ENCODE results near the gene LARGE1. TPM values are rescaled to one million over a fixed set of nuclear protein-coding genes. Genes with fewer than 3 reads are reported as not detected.

The LARGE1 gene
- total RNA-seq, 1 donor from 2014 or later, result 35.5 TPM

DNA sequence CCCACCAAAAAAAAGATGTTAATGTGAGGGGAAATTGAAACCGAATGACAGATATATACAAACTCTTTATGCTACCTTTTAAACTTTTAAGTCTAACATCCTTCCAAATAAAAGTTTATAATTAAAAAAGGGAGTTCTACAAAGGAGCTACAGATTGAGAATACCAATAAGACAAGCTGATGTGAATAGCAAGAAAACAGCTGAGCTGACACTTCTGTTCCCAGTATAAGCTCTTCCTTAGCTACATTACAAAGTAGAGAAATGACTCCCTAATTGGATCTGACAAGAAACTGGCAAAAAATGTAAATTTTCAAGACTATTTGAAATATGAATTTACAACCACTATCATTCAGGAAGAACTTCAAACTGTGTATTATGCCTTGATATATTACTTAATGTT, 567.5 kb downstream of the LARGE1 start:
- DNase-seq (ENCODE audit: low spot score in 2 of 2), result no peak
- no peak for FAIRE-seq

DNA sequence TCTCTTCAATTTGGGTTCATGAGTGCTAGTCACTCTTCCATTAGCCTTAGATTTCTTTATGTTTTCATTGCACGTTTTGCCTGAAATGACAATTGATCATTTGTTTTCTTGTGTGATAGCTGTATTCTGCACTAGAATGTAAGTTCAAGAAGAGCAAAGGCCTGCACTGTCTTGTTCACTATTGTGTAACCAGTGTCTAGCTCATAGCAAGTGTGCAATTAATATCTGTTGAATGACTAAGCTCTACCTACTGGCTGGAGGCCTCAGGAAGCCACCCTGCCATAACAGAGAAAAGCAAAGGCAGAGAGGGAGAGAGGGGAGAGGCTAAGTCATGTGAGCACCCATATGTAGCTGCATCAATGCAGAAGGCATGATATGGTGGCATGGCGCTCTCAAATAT, 569.3 kb downstream of the LARGE1 start:
- no peak for FAIRE-seq

DNA sequence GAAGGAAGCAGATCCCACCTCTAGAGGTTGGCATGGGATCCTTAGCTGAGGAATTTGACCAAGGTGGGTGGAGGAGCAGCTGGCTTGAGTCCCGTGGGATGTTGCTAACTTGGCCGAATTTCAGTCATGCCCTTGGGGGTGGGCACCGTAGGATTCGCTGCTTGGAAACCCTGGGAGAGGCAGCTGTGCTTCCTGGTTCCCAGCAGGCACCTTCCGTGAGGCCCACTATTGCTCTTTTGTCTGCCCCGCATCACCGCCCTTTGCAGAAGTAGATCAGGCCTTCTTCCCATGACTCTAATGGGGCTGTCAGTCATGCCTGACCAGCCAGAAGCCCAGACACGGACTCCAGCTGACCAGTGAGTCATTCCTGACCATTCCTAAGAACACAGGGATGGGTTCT, 569.8 kb downstream of the LARGE1 start:
- DNase-seq (ENCODE audit: low spot score in 2 of 2), result no peak
- no peak for FAIRE-seq

More for the DNA sequence above, 569.3 kb downstream of the LARGE1 start:
- no peak for DNase-seq (ENCODE audit: low spot score in 2 of 2)

DNA sequence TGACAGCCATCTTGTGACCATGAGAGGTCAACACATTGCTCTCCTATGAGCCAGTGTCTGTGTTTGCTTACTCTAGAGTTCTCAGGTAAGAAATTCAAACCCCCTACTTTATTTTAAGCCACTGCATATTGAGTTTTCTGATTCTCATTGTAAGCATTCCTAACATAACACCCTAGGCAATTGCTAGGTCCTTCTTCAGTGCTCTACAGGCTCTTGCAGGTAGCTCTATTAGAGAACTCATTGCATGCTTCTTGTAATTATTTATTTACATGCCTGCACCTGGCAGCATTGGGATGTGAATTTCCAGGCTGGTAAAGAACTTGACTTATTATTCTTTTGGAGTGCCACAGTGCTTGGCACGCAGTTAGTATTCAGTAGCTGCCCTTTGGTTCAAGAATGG, 573.3 kb downstream of the LARGE1 start:
- FAIRE-seq (no peak), DNase-seq (ENCODE audit: low spot score in 2 of 2) (no peak)

DNA sequence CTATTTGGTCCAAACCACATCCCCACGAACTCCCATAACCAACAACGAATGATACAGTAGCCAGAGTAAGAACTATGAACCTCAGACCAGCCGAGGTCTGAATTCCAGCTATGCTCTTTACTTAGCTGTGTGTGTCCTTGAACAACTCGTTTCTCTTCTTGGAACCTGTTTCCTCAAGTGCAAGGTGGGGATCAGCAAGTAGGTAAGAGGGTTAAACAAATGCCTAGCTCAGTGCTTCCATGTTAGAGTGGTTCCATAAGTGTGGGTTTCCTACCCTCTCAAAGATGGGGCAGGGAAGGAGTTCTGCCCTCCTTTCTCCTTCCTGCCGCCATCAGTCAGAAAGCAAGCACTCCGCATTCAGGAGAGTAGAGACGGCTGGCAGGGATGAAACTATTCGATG, 578.7 kb downstream of the LARGE1 start:
- FAIRE-seq (no peak), DNase-seq (ENCODE audit: low spot score in 2 of 2) (no peak)

DNA sequence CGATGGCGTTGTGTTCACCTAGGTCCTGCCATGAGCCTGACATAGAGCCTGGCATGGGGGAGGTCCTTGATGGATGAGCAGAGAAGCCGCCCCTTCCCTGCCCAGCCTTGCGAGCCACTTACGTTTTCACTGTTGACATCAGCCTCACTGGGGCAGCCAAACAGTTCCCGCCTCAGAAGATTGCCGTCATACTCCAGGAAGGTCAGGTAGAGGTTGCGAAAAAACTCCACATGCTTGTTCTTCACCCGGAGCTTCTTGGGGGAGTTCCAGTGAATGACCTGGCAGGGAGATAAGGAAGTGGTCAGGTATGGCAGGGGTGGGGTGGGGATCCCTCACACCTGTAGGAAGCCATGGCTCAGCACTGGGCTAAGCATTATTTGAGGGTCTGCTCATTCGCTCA, 582.8 kb downstream of the LARGE1 start:
- DNase-seq (ENCODE audit: low spot score in 2 of 2), result no peak
- no peak for FAIRE-seq

DNA sequence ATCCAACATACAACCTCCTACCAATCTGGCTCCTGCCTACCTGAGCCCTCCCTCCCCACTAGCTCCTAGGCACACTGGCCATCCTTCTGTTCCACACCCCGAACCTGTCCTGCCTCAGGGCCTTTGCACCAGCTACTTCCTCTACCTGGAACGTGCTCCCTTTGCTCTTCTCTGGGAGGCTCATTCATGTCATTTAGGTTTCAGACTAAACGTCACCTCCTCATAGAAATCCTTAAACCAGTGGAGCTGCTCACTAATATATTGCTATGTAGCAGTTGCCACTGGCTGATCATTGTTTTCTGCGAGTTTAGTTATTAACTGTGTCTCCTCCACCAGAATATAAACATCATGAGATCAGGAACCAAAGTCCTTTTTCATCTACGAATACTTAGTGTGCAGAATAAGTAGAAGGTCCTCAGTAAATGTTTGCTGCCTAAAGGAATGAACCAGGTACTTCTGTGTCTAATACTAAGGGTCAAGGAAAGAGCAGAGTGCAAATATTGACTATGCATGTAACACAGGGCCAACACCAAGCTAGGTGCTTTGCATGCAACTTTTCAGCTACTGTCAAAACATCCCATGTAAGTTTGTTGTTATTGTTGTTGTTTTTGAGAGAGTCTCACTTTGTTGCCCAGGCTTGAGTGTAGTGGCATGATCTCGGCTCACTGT, 584.5 kb downstream of the LARGE1 start:
- DNase-seq (ENCODE audit: low spot score in 2 of 2) (no peak), FAIRE-seq (no peak)

DNA sequence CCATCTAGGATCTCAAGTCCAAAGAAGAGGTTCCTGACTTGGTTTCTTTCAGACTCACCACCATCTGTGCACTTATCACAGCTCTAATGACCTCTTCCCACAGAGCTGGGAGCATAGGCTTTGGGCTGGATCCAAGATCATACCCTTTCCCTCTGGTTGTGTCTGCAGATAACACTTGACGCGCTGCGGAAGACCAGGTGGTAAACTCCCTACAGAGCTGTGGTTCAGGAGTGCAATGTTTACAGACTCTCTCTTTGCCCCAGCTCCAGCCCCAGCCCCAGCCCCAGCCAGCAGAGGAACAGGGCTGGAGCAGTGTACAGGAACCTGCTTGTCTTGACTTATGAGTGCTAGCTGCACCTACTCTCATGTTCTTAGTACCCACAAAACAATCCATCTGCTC, 587.7 kb downstream of the LARGE1 start:
- DNase-seq (ENCODE audit: low spot score in 2 of 2) (no peak), FAIRE-seq (no peak)

DNA sequence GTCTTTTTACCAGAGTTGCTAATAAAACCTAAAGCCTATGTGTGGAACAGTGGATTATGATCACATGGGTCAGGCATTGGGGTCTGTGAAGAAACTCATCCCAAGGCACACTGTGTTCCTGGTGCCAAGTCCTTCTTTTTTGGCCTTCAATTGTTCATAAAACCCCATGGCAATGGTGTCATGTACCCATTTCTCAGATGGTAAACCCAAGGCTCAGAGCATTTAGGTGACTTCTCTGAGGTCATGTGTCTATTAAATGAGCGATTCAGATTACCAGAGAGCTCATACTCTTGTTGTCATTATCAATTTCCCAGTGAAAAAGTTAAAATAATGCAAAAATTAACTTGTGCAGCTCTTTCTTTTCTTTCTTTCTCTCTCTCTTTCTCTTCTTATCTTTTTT, 589.3 kb downstream of the LARGE1 start:
- FAIRE-seq (no peak), DNase-seq (ENCODE audit: low spot score in 2 of 2) (no peak)

DNA sequence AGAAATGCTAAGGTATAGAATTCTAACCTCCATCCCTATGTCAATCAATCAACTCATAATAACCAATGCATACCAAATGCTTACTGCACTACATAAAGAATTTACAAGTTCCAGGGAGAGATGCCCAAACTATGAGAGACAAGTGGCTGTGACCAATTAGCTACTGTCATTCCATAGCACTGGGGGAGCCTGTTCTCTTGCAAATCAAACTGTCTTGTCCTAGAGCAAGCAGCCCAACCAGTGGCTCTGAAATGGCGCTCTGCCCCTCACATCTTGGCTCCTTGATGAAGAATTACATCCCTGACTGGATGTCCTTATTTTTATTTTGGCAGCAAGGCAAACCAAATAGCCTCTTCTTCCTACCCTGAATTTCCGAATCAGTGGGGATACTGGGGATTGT, 589.7 kb downstream of the LARGE1 start:
- DNase-seq (ENCODE audit: low spot score in 2 of 2) (no peak), FAIRE-seq (no peak)

DNA sequence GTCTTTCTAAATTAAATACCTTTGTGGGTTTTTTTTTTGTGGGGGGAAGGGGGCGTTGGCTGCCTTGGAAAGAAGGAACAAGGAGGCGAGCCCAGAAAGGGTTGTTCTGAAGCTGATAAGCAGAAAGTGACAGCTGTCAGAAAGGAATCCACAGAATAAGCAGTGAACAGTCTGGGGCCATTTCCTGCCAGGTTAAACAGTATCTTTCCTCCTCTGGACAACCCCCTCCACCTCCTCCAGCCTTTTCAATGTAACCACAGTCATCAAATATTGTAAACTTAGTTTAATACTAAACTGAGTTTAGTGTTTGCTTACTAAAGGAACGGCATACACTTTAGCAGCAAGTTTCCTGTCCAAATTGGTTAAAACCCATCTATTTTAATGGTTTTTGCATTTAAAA, 590.9 kb downstream of the LARGE1 start:
- DNase-seq (ENCODE audit: low spot score in 2 of 2) (no peak), FAIRE-seq (no peak)

DNA sequence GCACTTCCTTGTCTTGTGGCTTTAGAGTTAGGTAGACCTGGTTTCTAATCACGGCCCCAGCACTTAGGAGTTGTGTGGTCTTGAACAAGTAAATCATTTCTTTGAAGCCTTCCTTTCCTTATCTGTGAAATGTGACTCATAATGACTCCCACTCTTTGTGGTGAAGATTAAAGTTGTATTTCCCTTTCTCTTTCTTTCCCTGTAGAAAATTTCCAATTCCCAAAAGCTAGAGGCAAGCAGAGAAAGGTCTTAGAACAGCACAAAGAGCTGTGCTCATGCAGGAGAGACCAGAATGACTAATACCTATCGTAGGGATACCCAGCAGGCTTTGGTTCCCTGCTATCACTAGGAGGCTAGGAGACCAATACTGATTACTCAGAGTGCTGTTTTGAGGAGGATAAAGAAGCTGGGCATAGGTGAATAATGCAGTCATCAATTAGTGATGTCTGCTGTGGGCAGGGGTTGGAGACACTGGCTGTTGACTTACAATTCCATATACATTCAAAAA, 591.4 kb downstream of the LARGE1 start:
- FAIRE-seq (no peak), DNase-seq (ENCODE audit: low spot score in 2 of 2) (no peak)

DNA sequence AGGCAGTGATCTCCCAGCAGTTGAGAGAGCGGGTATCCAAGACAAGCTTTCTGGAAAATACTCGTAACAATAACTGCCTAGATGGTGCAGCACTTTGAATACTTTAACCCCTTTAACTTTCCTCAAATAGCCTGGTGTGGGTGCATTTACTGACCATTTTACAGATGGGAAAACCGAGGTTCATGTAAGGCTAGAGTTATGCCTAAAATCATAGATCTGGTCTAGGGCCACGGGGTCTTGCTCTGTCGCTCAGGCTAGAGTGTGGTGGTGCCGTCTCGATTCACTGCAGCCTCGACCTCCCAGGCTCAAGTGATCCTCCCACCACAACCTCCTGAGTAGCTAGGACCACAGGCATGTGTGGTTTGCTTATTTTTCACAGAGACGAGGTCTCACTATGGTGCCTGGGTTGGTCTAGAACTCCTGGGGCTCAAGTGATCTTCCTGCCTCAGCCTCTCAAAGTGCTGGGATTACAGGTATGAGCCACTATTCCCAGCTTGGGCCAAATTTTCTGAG, 592.9 kb downstream of the LARGE1 start:
- DNase-seq (ENCODE audit: low spot score in 2 of 2) (no peak), FAIRE-seq (no peak)

DNA sequence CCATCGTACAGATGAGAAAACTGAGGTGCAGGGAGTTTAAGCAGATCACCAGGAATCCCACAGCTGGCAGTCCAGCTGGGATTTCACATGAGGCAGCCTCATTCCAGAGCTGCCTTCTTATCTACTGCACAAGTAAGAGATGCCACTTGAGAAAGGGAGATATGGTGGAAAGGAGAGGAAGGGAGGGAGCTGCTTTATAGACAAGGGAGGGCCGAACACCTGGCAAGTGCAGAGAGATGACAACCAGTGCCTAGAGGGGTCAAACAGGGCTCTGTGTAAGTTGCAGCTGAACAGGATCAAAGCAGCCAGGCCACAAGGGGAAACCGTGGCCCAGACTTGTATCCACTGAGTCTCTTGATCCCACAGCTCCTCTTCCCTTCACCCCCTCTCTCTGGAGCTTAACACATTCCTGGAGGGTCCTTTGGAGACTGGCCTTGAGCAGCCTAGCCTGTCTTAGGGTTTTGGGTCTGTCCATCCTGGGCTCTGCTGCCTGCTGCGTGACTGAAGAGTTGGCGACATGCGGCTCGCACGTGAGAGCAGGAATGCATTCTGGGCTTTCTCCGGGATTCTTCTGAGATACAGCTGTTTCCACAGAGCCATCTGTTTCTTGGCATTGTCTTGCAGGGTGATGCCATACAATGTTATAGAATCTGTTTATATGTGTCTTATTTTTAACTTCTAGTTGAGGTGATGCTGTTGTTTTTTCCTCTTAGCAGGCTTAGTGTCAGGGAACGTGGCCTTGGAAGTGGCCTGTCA, 593.6 kb downstream of the LARGE1 start:
- FAIRE-seq (no peak), DNase-seq (ENCODE audit: low spot score in 2 of 2) (no peak)

DNA sequence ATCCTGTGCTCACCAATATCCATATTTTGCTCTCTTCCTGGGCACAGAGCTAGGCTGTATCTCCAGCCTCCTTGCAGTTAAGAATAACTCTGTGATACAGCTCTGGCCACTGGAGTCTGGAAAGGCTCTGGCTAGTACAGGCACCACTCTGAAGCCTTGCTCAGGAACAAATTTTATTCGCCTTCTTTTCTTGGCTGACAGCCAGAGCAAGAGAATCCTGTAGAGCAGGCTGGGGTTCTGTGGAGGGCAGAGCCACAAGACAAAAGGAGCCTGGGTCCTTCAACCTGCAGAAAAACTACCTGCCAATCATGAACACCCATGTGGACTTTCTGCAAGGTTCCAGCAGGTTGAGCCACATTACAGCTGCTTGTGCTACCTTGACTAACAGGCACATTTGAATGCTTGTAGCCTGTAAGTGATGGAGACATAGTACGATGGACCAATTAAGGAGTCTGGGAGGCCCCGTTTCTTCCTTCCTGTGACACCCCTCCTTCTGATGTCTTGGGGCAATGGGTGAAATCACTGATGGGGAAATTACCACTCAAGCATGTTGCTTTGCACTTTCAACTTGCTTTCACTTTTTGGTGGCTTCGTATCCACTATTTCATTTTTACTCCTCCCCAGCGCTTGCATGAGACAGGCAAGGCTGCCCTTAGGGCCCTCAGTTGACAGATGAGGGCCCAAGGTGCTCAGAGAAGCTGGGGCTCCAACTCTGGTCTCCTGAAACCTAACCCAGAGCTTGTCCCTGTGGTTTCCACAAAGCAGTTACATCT, 594.9 kb downstream of the LARGE1 start:
- DNase-seq (ENCODE audit: low spot score in 2 of 2), result no peak
- FAIRE-seq, result no peak

DNA sequence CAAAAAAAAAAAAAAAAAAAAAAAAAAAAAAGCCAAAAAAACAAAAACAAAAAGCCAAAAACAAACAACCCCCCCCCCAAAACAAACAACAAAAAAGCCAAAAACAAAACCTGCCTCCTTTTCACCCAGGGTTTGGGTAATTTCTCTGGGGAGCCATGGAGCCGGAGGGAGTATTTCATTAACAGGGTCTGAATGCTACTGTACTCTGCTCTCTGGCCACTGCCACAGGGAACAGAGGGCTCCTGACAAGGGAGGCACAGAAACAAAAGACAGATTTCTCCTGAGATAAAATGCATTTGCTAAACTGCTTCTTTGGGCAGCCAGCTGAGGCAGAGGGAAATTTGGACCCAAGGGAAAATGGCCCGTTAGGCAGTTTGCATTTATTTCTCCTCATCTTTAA, 596.0 kb downstream of the LARGE1 start:
- FAIRE-seq (no peak), DNase-seq (ENCODE audit: low spot score in 2 of 2) (no peak)

DNA sequence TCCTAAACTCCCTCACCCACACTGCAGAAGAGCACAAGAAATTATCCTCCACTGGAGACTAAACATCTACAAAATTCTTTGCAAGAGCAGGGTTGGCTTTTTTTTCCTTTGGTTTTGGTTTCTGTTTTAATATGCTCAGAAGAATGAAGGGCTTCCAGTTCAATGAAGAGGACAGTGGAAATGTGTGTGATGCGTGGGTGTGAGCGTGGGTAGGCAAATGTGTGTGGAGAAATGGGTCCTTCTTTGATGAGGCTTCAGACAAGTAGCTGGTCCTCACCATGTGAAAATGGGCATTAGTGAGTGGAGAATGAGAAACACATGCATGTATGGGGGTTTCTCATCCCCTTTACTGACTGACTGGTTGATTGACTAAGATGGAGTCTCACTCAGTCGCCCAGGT, 598.8 kb downstream of the LARGE1 start:
- DNase-seq (ENCODE audit: low spot score in 2 of 2), result no peak
- no peak for FAIRE-seq

DNA sequence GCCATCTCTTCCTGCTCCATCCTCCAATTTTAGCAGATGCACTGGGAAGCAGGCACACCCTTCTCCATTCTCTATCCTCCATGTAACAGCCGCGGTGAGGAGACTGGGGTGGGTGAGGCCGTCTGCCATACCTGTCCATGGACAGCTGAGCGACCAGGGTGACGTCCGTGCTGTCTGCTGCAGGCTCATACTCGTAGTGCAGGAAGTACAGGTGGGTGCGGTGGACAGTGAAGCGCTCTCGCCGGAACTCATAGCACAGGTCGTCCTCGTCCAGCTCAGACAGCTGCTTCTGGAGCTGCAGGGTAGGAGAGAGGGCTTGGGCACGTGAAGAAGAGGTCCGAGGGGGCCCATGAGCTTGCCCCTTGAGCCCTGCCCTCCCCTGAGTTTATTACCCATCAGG, 604.3 kb downstream of the LARGE1 start:
- no peak for FAIRE-seq
- no peak for DNase-seq (ENCODE audit: low spot score in 2 of 2)

DNA sequence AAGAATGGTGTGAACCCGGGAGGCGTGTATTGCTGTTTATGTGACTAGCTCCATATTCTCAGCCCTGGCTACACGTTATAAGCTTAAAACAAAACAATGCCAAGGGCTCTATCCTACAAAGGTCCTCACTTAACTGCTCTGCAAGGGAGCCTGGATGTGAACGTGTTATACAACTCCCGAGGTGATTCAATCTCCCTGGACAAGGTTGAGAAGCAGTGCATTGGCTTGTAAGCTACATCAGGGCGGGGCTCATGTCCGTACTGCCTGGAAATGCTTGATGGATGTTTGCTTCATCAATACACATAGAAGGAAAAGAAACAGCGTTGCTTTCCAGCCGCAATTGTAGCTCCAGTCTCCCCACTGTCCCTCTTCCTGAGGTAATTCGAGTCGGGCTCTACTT, 605.2 kb downstream of the LARGE1 start:
- FAIRE-seq, result no peak
- DNase-seq (ENCODE audit: low spot score in 2 of 2), result no peak

DNA sequence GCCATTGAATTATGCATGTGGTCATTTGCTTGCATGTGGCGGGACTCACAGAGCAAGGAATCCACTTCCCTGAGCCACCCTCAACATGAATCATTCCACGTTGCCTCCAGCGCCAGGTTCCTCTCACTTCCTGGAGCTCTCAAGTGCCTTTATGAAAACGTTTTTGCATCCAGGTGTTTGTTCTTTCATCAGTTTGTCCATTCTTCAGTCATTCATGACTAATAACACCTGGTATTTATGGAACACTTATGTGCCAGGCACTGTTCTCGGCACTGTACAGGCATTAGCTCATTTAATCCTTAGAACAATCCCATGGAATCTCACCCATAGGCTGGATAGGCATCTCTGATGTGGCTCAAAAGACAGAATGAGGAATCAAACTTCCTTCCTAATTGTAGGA, 606.0 kb downstream of the LARGE1 start:
- no peak for FAIRE-seq
- DNase-seq (ENCODE audit: low spot score in 2 of 2), result no peak

DNA sequence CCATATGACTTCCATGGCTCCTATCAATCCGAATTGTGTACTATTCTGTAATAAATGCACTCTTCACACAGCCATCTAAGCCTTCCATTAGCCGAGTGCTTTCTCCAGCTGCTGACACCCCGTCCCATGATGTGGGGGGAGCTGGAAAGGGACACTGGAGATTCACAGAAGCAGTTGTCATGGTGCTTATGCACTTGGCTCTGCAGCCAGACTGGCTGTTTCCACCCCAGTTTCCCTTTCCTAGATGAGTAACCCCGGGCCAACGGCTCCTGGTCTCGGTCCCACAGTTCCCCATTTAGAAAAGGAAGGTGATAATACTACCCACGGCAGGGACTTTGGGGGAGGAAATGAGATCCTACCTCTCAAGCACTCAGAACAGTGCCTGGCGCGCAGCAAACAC, 617.2 kb downstream of the LARGE1 start:
- peak in 1 of 2 donors; percentile 25 for DNase-seq (ENCODE audit: low spot score in 2 of 2)
- FAIRE-seq, result no peak

All from frontal cortex (tissue), 4 donors.